Measurements from ENCODE around the gene MRPL12. TPM values are rescaled to one million over a fixed set of nuclear protein-coding genes. Genes with fewer than 3 reads are reported as not detected.

The MRPL12 gene
- total RNA-seq, 1 donor from 2014 or later, result 58.5 TPM

DNA sequence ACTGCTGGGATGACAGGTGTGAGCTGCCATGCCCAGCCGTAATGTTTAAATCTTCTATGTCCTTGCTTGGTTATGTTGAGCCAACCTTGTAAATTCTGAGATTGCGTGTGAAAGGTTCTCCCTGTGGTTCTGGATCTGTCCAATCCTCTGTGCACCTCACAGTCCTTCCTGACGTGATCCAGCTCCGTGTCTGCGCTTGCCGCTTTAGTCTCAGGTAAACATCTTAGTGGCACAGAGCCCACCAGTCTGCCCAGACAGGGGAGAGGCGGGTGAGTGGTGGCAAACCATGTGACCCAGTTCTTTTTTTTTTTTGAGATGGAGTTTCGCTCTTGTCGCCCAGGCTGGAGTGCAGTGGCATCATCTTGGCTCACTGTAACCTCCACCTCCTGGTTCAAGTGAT, 22.8 kb downstream of the MRPL12 start:
- H3K4me1 Mint-ChIP-seq (ENCODE audit: unreplicated experiment), result peaks cover 10% of the 10 kb centered on the region
- DNase-seq (ENCODE audit: low spot score), result no peak
- TF ChIP-seq, protein P1, sequence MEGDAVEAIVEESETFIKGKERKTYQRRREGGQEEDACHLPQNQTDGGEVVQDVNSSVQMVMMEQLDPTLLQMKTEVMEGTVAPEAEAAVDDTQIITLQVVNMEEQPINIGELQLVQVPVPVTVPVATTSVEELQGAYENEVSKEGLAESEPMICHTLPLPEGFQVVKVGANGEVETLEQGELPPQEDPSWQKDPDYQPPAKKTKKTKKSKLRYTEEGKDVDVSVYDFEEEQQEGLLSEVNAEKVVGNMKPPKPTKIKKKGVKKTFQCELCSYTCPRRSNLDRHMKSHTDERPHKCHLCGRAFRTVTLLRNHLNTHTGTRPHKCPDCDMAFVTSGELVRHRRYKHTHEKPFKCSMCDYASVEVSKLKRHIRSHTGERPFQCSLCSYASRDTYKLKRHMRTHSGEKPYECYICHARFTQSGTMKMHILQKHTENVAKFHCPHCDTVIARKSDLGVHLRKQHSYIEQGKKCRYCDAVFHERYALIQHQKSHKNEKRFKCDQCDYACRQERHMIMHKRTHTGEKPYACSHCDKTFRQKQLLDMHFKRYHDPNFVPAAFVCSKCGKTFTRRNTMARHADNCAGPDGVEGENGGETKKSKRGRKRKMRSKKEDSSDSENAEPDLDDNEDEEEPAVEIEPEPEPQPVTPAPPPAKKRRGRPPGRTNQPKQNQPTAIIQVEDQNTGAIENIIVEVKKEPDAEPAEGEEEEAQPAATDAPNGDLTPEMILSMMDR (IDR thresholded peaks at IDR 0.05; ENCODE audit: unreplicated experiment), result no peak
- H3K9me3 Mint-ChIP-seq (ENCODE audit: unreplicated experiment), result no peaks in the 10 kb centered on the region
- H3K4me3 Mint-ChIP-seq (ENCODE audit: unreplicated experiment), result no peak overlapping the region
- H3K36me3 Mint-ChIP-seq (ENCODE audit: low read depth, unreplicated experiment), result no peaks in the 10 kb centered on the region
- no peak overlapping the region for H3K27ac Mint-ChIP-seq (ENCODE audit: unreplicated experiment)
- H3K27me3 Mint-ChIP-seq (ENCODE audit: unreplicated experiment), result peaks cover 7% of the 10 kb centered on the region

DNA sequence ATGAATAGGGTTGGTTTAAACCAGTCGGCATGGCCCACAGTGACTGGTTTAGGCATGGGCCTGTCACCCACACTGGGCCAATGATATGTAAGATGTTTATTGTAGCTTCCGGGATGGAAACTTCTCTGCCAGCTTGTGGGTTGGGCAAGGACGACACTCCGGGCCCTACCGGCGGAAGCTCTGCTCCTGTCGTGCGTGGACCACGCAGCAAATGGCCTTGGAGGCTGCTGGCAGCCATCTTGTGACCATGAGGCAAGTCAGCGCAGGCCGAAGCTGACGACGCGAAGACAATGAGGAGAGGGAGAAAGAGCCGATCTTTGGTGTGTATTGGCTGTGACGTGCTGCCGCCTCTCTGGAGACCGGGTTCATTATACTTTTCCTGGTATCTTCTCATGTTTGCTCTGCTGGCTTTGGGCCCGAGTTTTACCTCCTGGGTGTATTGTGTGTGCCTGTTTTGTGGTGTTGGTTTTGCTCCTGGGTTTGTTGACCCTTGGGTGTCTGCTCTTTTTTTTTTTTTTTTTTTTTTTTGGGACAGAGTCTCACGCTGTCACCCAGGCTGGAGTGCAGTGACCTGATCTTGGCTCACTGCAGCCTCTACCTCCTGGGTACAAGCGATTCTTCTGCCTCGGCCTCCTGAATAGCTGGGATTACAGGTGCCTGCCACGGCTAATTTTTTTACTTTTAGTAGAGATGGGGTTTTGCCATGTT, 24.3 kb downstream of the MRPL12 start:
- H3K9me3 Mint-ChIP-seq (ENCODE audit: unreplicated experiment), result no peaks in the 10 kb centered on the region
- H3K27me3 Mint-ChIP-seq (ENCODE audit: unreplicated experiment), result peaks cover 13% of the 10 kb centered on the region
- H3K4me3 Mint-ChIP-seq (ENCODE audit: unreplicated experiment), result no peak overlapping the region
- no peak for DNase-seq (ENCODE audit: low spot score)
- H3K4me1 Mint-ChIP-seq (ENCODE audit: unreplicated experiment), result peaks cover 10% of the 10 kb centered on the region
- H3K27ac Mint-ChIP-seq (ENCODE audit: unreplicated experiment), result no peak overlapping the region
- no peaks in the 10 kb centered on the region for H3K36me3 Mint-ChIP-seq (ENCODE audit: low read depth, unreplicated experiment)
- TF ChIP-seq, protein P1 (IDR thresholded peaks at IDR 0.05; ENCODE audit: unreplicated experiment), result no peak

DNA sequence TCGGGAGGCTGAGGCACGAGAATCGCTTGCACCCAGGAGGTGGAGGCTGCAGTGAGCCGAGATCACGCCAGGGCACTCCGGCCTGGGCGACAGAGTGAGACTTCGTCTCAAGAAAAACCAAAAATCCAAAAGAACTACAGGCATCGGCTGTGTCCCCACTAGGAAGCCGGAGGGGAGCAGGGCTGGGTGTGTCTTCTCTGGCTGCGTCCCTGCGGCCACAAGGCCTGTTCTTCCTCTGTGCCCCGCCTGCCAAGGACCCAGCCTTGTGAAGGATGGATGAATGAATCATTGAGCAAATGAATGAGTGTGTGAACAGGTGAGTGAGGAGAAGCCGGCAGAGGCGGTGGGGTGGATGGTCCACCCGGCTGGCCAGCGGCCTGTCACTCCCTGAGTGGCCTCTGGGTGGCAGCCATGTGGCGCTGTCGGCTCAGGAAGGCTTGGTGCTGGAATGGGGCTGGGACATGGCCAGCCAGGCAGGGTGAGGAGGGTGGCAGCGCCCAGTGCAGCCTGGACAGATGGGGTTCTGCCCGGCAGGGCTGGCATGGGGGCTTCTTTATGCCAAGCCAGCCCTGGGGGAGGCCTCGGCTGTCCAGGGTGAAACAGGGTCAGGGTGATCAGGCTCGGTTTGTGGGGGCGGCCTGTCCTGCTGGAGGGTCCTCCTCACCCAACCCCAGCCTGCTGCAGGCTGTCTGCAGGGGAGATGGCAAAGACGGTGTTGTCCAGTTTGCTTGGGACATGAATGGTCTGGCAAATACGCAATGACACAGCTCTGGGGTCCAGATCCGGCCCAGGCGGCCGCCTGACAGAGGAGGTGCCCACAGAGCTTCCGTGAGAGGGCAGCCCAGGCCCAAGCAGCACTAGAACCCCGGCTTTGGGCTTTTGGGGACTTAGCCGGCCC, 30.6 kb downstream of the MRPL12 start:
- Mint-ChIP-seq H3K36me3 (ENCODE audit: low read depth, unreplicated experiment) (no peaks in the 10 kb centered on the region), H3K4me1 (ENCODE audit: unreplicated experiment) (no peaks in the 10 kb centered on the region), H3K27me3 (ENCODE audit: unreplicated experiment) (peaks cover 15% of the 10 kb centered on the region), H3K27ac (ENCODE audit: unreplicated experiment) (no peak overlapping the region), H3K4me3 (ENCODE audit: unreplicated experiment) (no peak overlapping the region), H3K9me3 (ENCODE audit: unreplicated experiment) (no peaks in the 10 kb centered on the region)
- DNase-seq (ENCODE audit: low spot score), result peak; percentile 85
- TF ChIP-seq, protein P1 (IDR thresholded peaks at IDR 0.05; ENCODE audit: unreplicated experiment), result peak; percentile 81

DNA sequence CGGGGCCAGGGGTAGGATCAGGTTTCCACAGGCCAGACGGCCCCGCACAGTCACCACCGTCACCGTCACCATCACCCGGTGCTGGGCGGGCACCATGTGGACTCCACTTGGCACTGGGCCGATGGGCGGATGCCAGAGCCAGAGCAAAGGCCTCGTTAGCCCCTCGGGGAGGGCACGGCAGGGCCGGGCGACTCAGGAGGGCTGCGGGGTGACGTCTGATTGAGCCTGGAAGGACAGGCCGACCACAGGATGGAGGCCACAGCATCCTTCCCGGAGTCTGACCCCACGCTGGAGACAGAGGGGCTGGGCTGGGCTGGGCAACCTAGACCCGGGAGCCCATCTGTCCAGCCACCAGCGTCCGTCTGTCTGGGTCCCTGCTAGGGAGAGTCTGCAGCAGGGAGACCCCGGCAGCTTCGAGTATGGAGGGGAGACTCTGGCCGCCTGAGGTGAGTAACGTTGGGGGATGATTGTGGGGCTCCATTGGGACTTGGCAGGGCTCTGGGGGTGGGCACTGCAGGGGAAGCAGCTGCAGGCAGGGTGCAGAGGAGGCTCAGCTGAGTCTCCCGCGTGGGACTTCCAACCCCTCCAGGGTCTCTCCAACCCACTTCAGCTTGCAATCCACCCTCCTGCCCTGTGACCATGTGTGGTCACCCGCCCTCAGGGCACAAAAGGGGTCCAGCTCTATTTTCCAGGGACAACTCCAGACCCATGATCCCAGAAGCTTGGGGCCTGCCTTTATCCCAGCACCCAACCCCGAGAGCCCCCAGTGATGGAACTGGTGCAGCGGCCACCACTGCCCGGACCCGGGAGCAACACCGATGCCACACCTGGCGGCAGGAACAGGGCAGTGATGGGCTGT, 31.5 kb downstream of the MRPL12 start:
- TF ChIP-seq, protein P1 (IDR thresholded peaks at IDR 0.05; ENCODE audit: unreplicated experiment), result no peak
- no peaks in the 10 kb centered on the region for H3K36me3 Mint-ChIP-seq (ENCODE audit: low read depth, unreplicated experiment)
- no peak overlapping the region for H3K4me3 Mint-ChIP-seq (ENCODE audit: unreplicated experiment)
- H3K9me3 Mint-ChIP-seq (ENCODE audit: unreplicated experiment), result no peaks in the 10 kb centered on the region
- H3K4me1 Mint-ChIP-seq (ENCODE audit: unreplicated experiment), result no peaks in the 10 kb centered on the region
- peaks cover 15% of the 10 kb centered on the region for H3K27me3 Mint-ChIP-seq (ENCODE audit: unreplicated experiment)
- no peak overlapping the region for H3K27ac Mint-ChIP-seq (ENCODE audit: unreplicated experiment)
- no peak for DNase-seq (ENCODE audit: low spot score)

All from endothelial cell (in vitro differentiated cells).